ENCODE measurements around the gene IQGAP3. TPM values are rescaled to one million over a fixed set of nuclear protein-coding genes. Genes with fewer than 3 reads are reported as not detected.

IQGAP3 gene
- total RNA-seq, 1 donor from 2014 or later = 11.2 TPM

DNA sequence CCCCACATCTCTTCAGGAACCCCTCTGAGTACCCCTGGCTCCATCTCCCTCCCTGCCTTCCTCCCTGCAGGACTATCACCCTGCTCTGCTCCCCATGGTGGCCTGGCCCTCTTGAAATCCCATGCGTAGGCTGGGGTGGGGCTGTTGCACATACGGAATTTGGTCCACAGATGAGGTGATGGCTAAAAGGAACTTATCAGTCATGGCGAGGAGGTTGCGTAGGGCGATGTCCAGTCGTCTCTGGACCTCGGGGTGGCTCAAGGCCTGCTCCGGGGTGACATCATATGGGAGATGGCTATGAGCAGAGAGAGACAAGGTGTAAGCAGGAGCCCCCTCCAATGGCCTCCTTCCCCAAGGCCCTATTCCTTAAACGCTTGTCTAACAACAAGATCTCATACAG lies 35.3 kb downstream of the IQGAP3 start:
- Mint-ChIP-seq H3K27ac (no peak overlapping the region), H3K4me1 (peaks cover 2% of the 10 kb centered on the region), H3K36me3 (ENCODE audit: low read depth) (peaks cover 20% of the 10 kb centered on the region), H3K9me3 (no peaks in the 10 kb centered on the region), H3K27me3 (no peaks in the 10 kb centered on the region), H3K4me3 (no peak overlapping the region)
- intact Hi-C loops (cut with micrococcal nuclease) = loop anchor here (5.0 kb wide), 1 partner anchor 35 kb away; the partner anchor contains the start of gene IQGAP3
- DNase-seq = no peak

DNA sequence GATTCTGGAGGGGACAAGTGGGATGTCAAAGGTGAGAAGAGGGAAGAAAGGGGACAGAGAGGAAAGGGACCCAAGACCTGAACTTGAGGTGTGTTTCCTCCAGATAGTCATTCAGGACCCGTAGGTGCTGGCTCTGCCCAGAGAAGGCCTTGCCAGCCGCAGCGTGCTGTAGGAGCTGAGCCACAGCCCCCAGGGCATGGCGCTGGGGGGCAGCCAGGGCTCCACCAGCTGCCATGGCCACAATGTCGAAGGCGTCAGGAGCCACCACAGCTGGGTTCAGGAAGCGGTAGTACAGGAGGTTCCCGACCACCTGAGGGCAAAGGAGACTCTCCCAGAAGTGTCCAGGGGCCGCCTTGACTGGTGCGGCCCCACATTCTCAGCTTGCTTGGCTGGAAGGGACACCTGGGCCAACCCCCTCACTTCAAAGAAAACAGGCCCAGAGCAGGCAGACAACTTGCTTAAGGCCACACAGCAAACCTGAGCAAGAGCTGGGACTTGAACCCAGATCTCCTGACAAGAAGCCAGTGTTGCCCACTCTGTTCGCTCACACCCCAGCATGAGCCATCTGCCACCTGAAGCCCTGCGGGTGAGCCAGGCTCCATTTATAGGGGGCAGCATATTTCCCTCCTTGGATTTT lies 37.8 kb downstream of the IQGAP3 start:
- peaks cover 2% of the 10 kb centered on the region for H3K4me1 Mint-ChIP-seq
- H3K4me3 Mint-ChIP-seq = no peak overlapping the region
- peaks cover 15% of the 10 kb centered on the region for H3K36me3 Mint-ChIP-seq (ENCODE audit: low read depth)
- H3K9me3 Mint-ChIP-seq = no peaks in the 10 kb centered on the region
- no peaks in the 10 kb centered on the region for H3K27me3 Mint-ChIP-seq
- no peak for DNase-seq
- H3K27ac Mint-ChIP-seq = no peak overlapping the region
- intact Hi-C loops (cut with micrococcal nuclease) = loop anchor here (5.0 kb wide), 1 partner anchor 38 kb away; the partner anchor contains the start of gene IQGAP3

DNA sequence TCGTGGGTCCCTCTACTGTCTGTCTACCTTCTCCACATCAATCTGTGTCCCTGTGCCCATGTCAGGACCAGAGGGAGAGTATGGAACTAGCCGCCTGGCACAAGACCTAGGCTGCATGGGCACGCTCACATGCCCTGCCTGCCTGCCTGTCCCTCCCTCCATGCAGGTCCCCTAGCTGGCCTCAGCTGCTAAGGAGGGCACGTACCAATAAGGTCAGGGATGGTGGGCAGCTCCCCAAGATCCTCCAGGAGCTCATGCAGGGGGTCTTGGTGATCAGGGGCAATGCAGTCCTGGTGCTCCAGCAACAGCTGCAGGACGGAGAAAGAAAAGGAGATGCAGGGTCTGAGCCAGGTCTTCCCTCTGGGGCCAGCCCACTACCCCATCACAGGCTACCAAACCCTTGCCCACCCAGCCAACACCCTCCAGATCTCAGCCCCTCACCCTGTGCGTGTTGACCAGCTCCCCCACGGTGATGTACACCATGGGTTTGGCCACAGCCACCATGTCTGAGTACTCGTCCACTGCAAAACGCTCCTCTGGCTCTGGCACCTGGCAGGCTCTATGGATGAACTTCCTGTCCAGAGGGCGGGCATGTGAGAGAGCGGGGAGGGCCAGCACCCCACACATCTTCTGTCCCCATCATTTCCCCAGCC lies 38.7 kb downstream of the IQGAP3 start:
- peaks cover 9% of the 10 kb centered on the region for H3K36me3 Mint-ChIP-seq (ENCODE audit: low read depth)
- no peak overlapping the region for H3K27ac Mint-ChIP-seq
- H3K4me3 Mint-ChIP-seq = no peak overlapping the region
- H3K4me1 Mint-ChIP-seq = peaks cover under 1% of the 10 kb centered on the region
- no peak for DNase-seq
- no peaks in the 10 kb centered on the region for H3K27me3 Mint-ChIP-seq
- intact Hi-C loops (cut with micrococcal nuclease) = no loop called here
- H3K9me3 Mint-ChIP-seq = no peaks in the 10 kb centered on the region

DNA sequence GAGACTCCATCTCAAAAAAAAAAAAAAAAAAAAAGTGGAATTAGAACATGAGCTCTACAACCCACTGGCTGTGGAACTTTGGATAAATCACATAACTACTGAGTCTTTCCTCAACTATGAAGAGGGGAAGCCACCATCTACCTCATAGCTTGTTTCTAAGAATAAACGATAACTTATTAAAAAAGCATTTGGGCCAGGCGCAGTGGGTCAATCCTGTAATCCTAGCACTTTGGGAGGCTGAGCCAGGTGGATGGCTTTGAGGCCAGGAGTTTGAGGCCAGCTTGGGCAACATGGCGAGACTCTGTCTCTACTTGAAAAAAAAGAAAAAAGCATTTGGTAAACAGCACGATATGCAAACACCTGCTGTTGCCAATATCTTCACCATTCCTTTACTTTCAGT lies 40.0 kb downstream of the IQGAP3 start:
- Mint-ChIP-seq H3K27me3 (no peaks in the 10 kb centered on the region), H3K4me3 (no peak overlapping the region), H3K36me3 (ENCODE audit: low read depth) (peaks cover 5% of the 10 kb centered on the region), H3K4me1 (peaks cover 9% of the 10 kb centered on the region), H3K27ac (no peak overlapping the region), H3K9me3 (no peaks in the 10 kb centered on the region)
- intact Hi-C loops (cut with micrococcal nuclease) = no loop called here
- no peak for DNase-seq

DNA sequence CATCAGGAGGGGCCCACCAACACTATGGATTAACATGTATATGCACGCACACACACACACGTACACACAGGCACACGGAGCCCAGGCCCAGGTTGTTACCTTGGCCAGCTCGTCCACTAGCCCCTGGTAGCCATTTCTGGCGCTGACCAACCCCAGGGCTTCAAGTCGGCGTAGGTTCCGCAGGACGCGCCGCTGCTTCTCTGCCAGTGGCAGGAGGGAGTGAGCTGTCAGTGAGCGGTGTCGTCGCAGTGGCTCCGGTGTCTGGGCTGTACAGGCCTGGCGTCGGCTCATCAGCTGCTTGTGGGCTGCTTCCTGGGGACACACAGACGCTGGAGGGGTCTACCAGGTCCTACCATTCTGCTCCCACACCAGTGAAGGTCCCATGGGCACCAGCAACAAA lies 42.4 kb downstream of the IQGAP3 start:
- H3K4me1 Mint-ChIP-seq = peaks cover 16% of the 10 kb centered on the region
- no peak for DNase-seq
- H3K27ac Mint-ChIP-seq = no peak overlapping the region
- H3K4me3 Mint-ChIP-seq = no peak overlapping the region
- no peaks in the 10 kb centered on the region for H3K9me3 Mint-ChIP-seq
- H3K36me3 Mint-ChIP-seq (ENCODE audit: low read depth) = peaks cover 12% of the 10 kb centered on the region
- no peaks in the 10 kb centered on the region for H3K27me3 Mint-ChIP-seq
- intact Hi-C loops (cut with micrococcal nuclease) = no loop called here

DNA sequence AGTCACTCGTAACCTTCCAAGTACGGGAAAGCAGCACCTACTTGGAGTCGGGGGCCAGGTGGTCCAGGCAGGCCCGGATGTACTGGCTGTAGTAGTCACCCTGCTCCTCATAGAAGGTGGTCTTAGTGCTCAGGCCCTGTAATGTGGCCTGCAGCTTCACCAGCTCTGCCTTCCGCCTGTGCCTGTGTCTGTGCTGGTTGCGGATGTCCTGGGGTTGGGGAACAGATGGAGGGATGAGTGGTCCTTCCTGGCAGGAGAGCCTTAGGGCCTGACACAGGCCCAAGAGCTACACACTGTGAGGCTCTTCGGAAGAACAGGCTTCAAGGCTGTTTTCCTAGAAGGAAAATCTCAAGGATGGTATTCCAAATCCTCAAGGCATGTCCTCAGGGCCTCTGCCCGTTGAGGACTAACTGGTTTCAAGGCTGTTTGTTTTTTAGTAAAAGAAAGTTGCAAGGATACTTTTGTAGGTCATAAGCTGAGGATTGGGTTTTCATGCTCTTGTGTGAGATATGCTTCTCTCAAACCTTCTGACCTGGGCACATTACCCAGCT lies 43.4 kb downstream of the IQGAP3 start:
- no peak for DNase-seq

DNA sequence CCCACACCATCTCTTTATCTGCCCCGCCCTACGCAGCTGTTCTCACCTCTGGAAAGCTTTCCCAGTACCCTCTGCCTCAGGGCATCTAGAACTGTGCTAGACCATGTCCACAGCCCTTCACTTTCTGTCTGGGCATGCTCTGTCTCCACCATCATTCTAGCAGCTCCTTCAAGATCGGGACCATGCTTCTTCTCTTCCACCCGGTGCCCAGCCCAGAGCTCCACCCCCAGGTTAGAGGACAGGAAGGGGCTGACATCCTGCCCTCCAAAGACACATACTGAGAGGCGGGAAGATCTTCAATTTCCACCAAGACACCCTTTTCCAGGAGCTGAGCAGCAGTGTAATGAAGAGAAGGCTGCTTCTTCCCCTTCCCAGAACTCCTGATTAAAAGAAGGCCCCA lies 44.1 kb downstream of the IQGAP3 start:
- peaks cover 29% of the 10 kb centered on the region for H3K4me1 Mint-ChIP-seq
- no peak overlapping the region for H3K27ac Mint-ChIP-seq
- intact Hi-C loops (cut with micrococcal nuclease) = loop anchor here (5.0 kb wide), 1 partner anchor 39 kb away; no protein-coding TSS in a partner anchor
- H3K36me3 Mint-ChIP-seq (ENCODE audit: low read depth) = peaks cover 12% of the 10 kb centered on the region
- H3K9me3 Mint-ChIP-seq = no peaks in the 10 kb centered on the region
- no peak overlapping the region for H3K4me3 Mint-ChIP-seq
- no peaks in the 10 kb centered on the region for H3K27me3 Mint-ChIP-seq
- no peak for DNase-seq

More for the DNA sequence above, 43.4 kb downstream of the IQGAP3 start:
- H3K4me3 Mint-ChIP-seq = no peak overlapping the region
- H3K9me3 Mint-ChIP-seq = no peaks in the 10 kb centered on the region
- no peaks in the 10 kb centered on the region for H3K27me3 Mint-ChIP-seq
- H3K27ac Mint-ChIP-seq = no peak overlapping the region
- peaks cover 12% of the 10 kb centered on the region for H3K36me3 Mint-ChIP-seq (ENCODE audit: low read depth)
- intact Hi-C loops (cut with micrococcal nuclease) = loop anchor here (5.0 kb wide), 1 partner anchor 38 kb away; no protein-coding TSS in a partner anchor
- peaks cover 27% of the 10 kb centered on the region for H3K4me1 Mint-ChIP-seq

DNA sequence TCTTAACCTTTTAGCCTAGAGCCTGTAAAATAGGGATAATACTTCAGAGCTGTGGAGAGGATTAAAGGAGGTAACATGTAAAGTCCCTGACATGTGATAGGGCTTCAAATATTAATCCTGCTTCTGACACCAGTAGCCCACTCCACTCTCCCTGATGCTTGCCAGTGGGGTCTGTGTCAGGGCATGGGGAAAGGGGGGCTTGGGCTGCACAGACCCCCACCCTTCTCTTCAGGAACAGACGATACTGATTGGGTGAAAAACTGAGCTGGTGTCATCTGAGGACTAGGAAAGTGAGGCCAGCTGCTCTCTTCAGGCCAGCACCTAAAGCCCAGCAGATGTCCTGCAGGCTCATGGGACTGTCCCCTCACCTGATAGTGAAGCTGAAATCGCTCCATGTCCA lies 44.8 kb downstream of the IQGAP3 start:
- Mint-ChIP-seq H3K27ac (no peak overlapping the region), H3K4me3 (no peak overlapping the region), H3K27me3 (no peaks in the 10 kb centered on the region), H3K9me3 (no peaks in the 10 kb centered on the region), H3K36me3 (ENCODE audit: low read depth) (peaks cover 10% of the 10 kb centered on the region), H3K4me1 (peaks cover 29% of the 10 kb centered on the region)
- DNase-seq = no peak
- intact Hi-C loops (cut with micrococcal nuclease) = loop anchor here (5.0 kb wide), 1 partner anchor 40 kb away; no protein-coding TSS in a partner anchor

DNA sequence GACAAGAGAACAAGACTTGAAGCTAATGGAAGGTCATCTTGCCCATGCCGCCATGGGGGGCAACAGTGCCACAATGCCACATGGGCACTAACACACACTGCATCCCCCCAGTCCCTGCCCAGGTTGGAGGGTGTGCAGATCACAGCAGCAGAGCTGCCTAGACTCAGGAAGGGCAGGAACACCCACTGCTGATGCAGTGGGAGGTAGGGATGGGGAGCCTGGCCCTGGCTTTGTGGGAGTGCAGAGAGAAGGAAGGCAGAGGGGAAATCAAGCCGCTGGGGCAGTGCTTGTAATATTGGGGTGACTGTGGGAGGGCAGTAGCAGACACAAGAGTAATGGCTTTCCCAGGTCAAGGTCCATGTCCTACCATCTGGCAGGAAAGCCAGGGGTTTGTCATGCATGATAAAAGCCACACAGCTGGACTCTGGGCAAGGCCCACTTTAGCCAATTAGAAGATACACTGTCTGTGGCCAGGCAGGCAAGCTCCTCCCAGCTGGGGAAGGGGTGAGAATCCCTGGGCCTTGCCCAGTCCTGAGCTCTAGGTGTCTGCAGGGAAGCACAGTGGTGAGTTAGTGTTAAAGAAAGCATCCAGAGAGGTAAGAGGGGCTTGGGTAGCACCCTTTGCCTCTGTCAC lies 46.4 kb downstream of the IQGAP3 start:
- H3K4me3 Mint-ChIP-seq = no peak overlapping the region
- H3K36me3 Mint-ChIP-seq (ENCODE audit: low read depth) = peaks cover 10% of the 10 kb centered on the region
- intact Hi-C loops (cut with micrococcal nuclease) = loop anchor here (1.0 to 5.0 kb wide), 2 partner anchors 26 to 41 kb away; partner anchors contain the start of gene MEF2D
- no peaks in the 10 kb centered on the region for H3K9me3 Mint-ChIP-seq
- peaks cover 2% of the 10 kb centered on the region for H3K27me3 Mint-ChIP-seq
- DNase-seq = no peak
- H3K4me1 Mint-ChIP-seq = peaks cover 29% of the 10 kb centered on the region
- H3K27ac Mint-ChIP-seq = no peak overlapping the region

DNA sequence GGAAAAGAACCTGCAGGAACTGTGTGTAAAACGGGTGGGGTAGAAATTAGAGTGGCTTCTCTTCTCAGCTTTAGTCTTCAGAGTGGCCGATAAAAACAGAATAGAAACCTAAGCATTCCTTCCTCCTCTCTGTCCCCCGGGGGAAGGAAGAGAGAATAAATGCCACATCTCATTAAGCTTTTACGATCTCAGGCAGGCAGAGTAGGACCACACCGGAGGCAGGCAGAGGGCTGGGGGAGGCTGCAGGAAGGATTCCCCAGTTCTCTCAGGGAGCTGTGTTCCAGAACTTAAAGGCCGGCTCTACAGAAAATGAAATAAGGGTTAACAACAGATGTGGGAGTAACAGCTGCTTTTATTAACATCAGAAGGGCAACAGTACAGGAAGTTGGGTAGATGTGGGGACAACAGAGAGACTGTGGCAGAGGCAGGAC lies 47.3 kb downstream of the IQGAP3 start:
- peak overlapping the region; percentile 10 for H3K27ac Mint-ChIP-seq
- H3K9me3 Mint-ChIP-seq = no peaks in the 10 kb centered on the region
- intact Hi-C loops (cut with micrococcal nuclease) = loop anchor here (1.0 to 5.0 kb wide), 2 partner anchors 25 to 42 kb away; partner anchors contain the start of gene MEF2D
- peaks cover 10% of the 10 kb centered on the region for H3K36me3 Mint-ChIP-seq (ENCODE audit: low read depth)
- DNase-seq = no peak
- H3K4me3 Mint-ChIP-seq = peak overlapping the region; percentile 51
- H3K4me1 Mint-ChIP-seq = peaks cover 29% of the 10 kb centered on the region
- peaks cover 4% of the 10 kb centered on the region for H3K27me3 Mint-ChIP-seq

DNA sequence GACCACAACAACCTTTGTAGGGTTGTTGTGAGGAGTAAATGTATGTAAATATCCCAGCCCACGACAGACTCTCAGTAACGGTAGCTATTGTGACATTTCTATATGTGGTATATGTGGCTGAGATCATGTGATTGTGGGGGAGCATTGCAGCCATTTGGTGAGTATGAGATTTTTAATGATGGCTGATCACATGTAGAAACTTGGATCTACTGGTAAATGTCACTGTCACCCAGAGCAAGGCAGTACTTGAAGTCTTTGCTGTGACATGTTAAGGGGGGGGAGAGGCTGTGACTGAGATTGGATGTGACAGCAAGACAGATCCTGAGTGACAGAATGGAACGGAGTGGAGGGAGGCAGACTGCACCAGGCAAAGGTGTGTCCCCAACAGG lies 47.9 kb downstream of the IQGAP3 start:
- peaks cover 5% of the 10 kb centered on the region for H3K27me3 Mint-ChIP-seq
- H3K4me1 Mint-ChIP-seq = peaks cover 29% of the 10 kb centered on the region
- H3K9me3 Mint-ChIP-seq = no peaks in the 10 kb centered on the region
- H3K4me3 Mint-ChIP-seq = peak overlapping the region; percentile 40
- peaks cover 10% of the 10 kb centered on the region for H3K36me3 Mint-ChIP-seq (ENCODE audit: low read depth)
- intact Hi-C loops (cut with micrococcal nuclease) = loop anchor here (1.0 kb wide), 1 partner anchor 19 kb away; no protein-coding TSS in a partner anchor
- peak overlapping the region; percentile 66 for H3K27ac Mint-ChIP-seq
- peak; percentile 66 for DNase-seq

DNA sequence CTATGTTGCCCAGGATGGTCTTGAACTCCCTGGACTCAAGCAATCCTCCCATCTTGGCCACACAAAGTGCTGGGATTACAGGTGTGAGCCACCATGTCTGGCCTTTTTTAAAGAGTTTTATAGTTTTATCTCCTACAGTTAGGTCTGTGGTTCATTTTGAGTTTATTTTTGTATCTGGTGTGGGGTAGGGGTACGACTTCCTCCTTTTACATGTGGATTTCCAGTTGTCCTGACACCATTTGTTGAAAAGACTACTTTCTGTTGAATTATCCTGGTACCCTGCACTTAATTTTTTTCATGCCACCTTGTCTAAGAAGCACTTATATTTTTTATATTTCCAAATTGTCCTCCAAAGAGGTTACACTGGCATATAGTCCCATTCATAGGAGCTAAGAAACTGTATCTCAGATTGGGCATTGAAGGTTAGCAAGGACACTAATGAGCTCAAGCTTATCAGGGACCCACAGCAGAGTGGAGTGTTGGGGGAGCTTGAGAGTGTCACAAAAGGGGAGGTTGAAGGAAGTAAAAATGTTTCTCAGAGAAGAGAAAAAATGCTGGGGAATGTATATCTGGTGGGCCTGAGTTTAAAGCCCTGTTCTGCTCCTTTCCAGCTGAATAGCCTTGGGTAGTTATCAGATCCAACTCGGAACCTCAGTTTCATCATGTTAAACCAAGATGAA lies 48.4 kb downstream of the IQGAP3 start:
- H3K4me3 Mint-ChIP-seq = peak overlapping the region; percentile 40
- no peak for DNase-seq
- H3K27me3 Mint-ChIP-seq = peaks cover 5% of the 10 kb centered on the region
- H3K36me3 Mint-ChIP-seq (ENCODE audit: low read depth) = peaks cover 10% of the 10 kb centered on the region
- H3K4me1 Mint-ChIP-seq = peaks cover 29% of the 10 kb centered on the region
- no peaks in the 10 kb centered on the region for H3K9me3 Mint-ChIP-seq
- H3K27ac Mint-ChIP-seq = no peak overlapping the region
- intact Hi-C loops (cut with micrococcal nuclease) = loop anchor here (1.0 kb wide), 1 partner anchor 19 kb away; no protein-coding TSS in a partner anchor

DNA sequence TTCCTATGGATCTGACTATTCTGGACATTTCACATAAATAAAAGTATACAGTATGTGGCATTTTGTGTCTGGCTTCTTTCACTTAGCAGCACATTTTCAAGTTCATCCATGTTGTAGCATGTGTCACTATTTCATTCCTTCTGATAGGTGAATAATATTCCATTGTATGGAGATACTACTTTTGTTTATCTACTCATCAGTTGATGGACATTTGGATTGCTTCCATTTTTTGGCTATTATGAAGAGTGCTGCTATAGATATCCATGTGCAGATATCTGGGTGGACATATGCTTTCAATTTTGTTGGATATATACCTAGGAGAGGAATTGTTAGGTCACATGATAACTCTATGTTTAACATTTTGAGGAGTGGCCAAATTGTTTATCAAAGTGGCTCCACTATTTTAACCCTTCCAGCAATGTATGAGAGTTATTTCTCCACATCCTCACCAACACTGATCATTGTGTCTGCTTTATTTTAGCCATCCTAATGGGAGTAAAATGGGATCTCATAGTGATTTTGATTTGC lies 49.9 kb downstream of the IQGAP3 start:
- H3K4me3 Mint-ChIP-seq = no peak overlapping the region
- peaks cover 20% of the 10 kb centered on the region for H3K4me1 Mint-ChIP-seq
- no peak for DNase-seq
- H3K9me3 Mint-ChIP-seq = no peaks in the 10 kb centered on the region
- peaks cover 8% of the 10 kb centered on the region for H3K27me3 Mint-ChIP-seq
- H3K36me3 Mint-ChIP-seq (ENCODE audit: low read depth) = peaks cover 10% of the 10 kb centered on the region
- intact Hi-C loops (cut with micrococcal nuclease) = no loop called here
- H3K27ac Mint-ChIP-seq = no peak overlapping the region
